Stimulated activated memory B cell treated with anti-CD40 and anti-IgM and Interleukin-4, amounts not matched to agents 10 μg/mL and 1 μg/mL and 100 μg/mL, for 72 hours (primary cell): ENCODE measurements around the gene RARB.

Experiments
- ATAC-seq: fragments of 150-1000 bp; cut with Tn5 transposase; 2 replicates; pipeline ENCODE4 v1.10.0; 2021
- H3K27ac Mint-ChIP-seq: one replicate; pipeline ENCODE4 v1.8.0; 2022; ENCODE audit warnings: mild to moderate bottlenecking, mixed read lengths
- H3K27me3 Mint-ChIP-seq: one replicate; pipeline ENCODE4 v1.8.0; 2022; ENCODE audit warnings: mixed read lengths
- H3K36me3 Mint-ChIP-seq: one replicate; pipeline ENCODE4 v1.8.0; 2022; ENCODE audit warnings: mixed read lengths
- H3K4me1 Mint-ChIP-seq: one replicate; pipeline ENCODE4 v1.8.0; 2022; ENCODE audit warnings: mixed read lengths
- H3K4me3 Mint-ChIP-seq: one replicate; pipeline ENCODE4 v1.8.0; 2022; ENCODE audit warnings: mild to moderate bottlenecking, moderate library complexity, mixed read lengths
- H3K9me3 Mint-ChIP-seq: one replicate; pipeline ENCODE4 v1.8.0; 2022; ENCODE audit warnings: mixed read lengths

The RARB gene

DNA sequence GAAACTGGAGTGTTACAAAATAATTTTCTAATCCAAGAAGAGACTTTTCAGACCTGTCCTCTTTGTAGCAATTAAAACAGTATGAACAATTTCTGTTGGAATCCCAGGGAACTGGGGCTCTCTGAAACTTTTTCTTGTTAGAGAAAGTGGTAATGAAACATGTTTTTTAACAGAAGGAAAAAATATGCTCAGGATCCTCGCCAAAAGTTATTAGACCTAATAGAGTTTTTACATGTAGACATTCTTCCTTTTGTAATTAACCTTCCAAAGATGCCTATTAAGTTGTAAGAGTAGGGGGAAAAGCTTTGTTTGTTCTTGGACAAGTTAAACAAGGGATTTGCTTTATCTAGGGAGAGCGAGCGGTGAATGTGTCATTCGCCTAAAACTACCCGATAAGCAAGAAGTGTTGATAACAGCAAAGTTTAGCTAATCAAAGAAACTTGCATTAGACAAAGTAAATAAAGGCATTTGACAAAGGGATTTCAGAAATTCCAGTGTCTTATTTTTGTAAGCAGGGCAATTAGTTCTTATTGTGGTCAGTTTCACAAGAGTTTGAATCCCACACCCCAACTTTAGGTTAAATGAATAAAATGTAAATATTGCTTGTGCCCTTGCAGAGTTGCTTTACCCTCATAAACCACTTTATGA lies 2.3 kb downstream of the RARB start:
- H3K4me1 Mint-ChIP-seq: peaks cover 10% of the 10 kb centered on the region
- ATAC-seq: no peak
- no peak overlapping the region for H3K4me3 Mint-ChIP-seq
- no peak overlapping the region for H3K27ac Mint-ChIP-seq
- H3K36me3 Mint-ChIP-seq: no peaks in the 10 kb centered on the region
- H3K9me3 Mint-ChIP-seq: no peaks in the 10 kb centered on the region
- peaks cover 31% of the 10 kb centered on the region for H3K27me3 Mint-ChIP-seq

DNA sequence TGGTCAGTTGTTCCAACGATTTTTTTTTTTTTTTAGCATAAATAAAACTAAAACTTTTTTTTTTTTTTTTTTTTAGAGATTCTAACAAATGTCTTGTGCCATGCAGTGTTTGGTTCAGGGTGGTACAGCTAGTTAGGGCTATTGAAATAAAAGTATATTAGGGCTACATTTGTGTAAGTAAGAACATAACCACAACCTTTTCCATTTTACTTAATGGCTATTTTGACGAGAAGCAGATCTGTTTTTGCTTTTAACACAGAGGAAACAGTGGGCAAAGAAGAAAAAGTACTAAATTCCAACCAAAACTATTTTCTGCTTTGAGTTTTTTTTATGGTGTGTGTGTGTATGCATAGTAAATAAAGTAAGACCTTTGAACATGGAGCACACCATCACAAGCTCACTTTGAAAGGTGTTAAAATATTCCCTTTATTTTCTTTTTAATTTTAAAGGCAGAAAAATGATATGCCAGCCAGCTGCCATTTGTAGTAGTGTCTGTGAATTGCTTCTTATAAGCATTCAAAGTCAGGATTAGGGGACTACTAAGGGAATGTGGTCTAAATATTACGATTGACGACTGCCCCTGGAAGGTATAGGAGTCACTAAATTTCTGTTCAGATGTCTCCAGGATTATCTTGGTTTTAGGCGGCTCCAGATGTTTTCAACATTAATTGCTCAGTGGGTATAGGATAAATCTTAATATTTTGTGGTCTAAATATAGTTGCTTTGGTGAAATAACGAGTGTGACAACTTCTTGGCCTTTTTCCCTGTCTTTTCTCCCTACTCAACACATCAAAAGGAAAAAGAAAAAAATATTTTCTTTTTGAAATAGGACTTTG lies 3.1 kb downstream of the RARB start:
- no peak for ATAC-seq
- H3K9me3 Mint-ChIP-seq: no peaks in the 10 kb centered on the region
- H3K4me3 Mint-ChIP-seq: no peak overlapping the region
- H3K36me3 Mint-ChIP-seq: no peaks in the 10 kb centered on the region
- no peak overlapping the region for H3K27ac Mint-ChIP-seq
- H3K27me3 Mint-ChIP-seq: peaks cover 26% of the 10 kb centered on the region
- H3K4me1 Mint-ChIP-seq: peaks cover 10% of the 10 kb centered on the region

DNA sequence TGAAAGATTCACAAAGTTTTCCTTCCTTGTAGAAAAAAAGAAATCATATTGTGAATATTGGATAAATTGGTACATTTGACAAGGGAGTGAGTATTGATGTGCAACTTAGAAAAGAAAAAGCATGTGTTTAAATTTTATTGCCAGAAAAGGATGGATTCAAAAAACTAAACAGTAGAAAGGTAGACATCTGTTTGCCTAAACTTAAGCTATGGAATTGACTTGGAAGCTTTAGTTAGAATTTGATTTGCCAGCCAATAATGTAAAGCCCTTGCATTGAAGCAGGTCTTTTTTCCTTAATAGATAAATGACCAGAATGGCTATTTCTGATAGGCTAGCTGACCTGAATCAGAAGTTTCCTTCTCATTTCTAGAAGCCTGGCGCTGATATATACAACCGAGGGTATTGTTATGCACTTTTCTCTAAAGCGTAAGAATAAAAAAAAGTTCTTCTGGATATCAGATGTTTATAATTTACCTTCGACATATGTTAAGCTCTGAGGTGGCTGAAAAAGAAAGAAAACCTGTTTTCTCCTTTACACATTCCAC lies 4.2 kb downstream of the RARB start:
- peaks cover 15% of the 10 kb centered on the region for H3K27me3 Mint-ChIP-seq
- ATAC-seq: no peak

DNA sequence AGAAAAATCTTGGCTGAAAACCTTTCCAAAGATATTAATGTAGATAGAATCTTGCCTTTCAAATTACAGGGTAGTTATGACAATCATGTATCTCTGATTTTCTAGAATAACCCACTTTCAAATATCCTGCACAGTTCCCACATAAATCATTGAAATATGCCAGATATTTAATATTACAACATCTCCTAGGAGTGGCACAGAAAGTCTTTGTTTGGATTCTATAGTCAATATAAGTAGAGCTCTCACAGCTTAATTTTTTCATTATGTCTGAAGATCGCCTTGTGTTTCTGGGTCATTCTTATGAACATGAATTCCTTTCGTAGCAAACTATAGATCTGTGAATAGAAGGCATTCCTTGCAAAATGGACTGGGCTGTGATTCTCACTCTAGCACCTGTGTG lies 5.0 kb downstream of the RARB start:
- peaks cover 8% of the 10 kb centered on the region for H3K4me1 Mint-ChIP-seq
- no peaks in the 10 kb centered on the region for H3K36me3 Mint-ChIP-seq
- H3K27ac Mint-ChIP-seq: no peak overlapping the region
- ATAC-seq: no peak
- no peak overlapping the region for H3K4me3 Mint-ChIP-seq
- H3K9me3 Mint-ChIP-seq: no peaks in the 10 kb centered on the region
- peaks cover 7% of the 10 kb centered on the region for H3K27me3 Mint-ChIP-seq

More for the DNA sequence above, 4.2 kb downstream of the RARB start:
- H3K4me1 Mint-ChIP-seq: peaks cover 10% of the 10 kb centered on the region
- H3K9me3 Mint-ChIP-seq: no peaks in the 10 kb centered on the region
- H3K36me3 Mint-ChIP-seq: no peaks in the 10 kb centered on the region
- no peak overlapping the region for H3K4me3 Mint-ChIP-seq
- H3K27ac Mint-ChIP-seq: no peak overlapping the region

DNA sequence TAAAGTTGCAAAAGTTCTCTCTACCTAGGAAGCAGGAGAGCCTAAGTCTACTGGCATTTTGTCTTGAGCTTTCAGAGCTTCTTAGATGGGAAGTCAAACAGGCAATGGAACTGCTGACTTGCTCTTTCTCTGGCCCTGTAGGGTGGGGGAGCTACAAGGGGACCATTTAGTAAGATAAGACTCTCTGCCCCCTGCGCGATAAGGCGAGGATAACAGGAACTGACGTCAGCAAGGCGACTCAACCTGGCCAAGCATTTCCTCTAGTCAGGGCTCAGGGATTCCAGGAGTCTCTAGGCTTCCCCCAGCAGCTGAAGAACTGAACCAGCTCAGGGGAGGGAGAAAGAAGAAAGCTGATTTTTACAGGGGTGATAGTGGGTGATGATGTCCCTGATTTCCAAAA lies 5.8 kb downstream of the RARB start:
- H3K36me3 Mint-ChIP-seq: no peaks in the 10 kb centered on the region
- no peak overlapping the region for H3K4me3 Mint-ChIP-seq
- H3K9me3 Mint-ChIP-seq: no peaks in the 10 kb centered on the region
- H3K4me1 Mint-ChIP-seq: peaks cover 5% of the 10 kb centered on the region
- no peak overlapping the region for H3K27ac Mint-ChIP-seq
- H3K27me3 Mint-ChIP-seq: no peaks in the 10 kb centered on the region
- ATAC-seq: peak; percentile 42

DNA sequence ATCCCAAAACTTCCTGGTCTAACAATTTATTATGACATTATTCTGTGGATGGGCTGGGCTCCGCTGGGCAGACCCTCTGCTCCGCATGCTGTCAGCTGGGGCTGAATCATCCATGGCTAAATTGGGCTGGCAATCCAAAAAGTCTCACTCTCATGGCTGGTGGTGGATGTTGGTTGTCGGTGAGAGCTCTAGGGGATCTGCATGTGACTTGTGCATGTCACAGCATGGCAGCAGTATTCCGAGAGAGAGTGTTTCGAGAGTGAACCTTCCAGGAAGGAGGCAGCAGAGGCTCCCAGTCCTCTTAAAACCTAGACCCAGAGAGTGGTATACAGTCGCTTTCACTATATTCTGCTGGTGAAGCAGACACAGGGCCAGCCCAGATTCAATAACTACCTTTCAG lies 9.9 kb downstream of the RARB start:
- no peak for ATAC-seq
- Mint-ChIP-seq H3K27me3 (no peaks in the 10 kb centered on the region), H3K4me3 (no peak overlapping the region), H3K9me3 (no peaks in the 10 kb centered on the region), H3K27ac (no peak overlapping the region), H3K4me1 (peaks cover 5% of the 10 kb centered on the region), H3K36me3 (no peaks in the 10 kb centered on the region)

DNA sequence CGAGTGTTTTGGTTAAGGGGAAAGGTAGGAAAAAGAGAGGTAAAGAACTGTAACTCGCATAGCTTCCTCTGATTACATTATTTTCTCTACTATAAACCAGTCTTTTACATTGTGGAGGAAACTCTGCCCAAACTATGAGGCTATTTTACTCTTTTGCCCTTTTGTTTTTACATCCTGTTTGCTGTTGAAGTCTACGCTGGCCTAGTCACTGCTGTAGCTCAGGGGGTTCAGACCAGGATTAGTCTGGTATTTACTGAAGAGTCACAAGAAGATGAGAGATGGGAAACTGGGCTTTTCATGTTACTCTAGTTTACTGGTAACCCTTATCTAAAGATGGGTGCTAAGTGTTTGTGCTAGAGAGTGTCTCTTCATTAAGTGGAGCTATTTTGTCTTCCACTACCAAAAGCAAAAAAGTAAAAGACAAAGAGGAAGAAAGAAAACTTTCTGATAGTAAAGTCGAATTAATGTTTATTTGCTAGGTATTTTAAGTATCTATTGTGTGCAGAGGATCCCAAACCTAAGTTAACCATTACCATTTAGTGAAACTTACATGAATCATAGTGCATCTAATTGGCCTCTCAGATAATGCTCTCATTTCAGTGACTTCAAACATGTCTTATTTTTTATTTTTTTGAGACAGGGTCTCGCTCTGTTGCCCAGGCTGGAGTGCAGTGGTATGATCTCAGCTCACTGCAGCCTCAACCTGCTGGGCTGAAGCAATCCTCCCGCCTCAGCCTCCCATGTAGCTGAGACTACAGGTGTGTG lies 10.9 kb downstream of the RARB start:
- no peak for ATAC-seq
- Mint-ChIP-seq H3K4me3 (no peak overlapping the region), H3K27ac (no peak overlapping the region), H3K27me3 (no peaks in the 10 kb centered on the region), H3K9me3 (no peaks in the 10 kb centered on the region), H3K4me1 (peaks cover 2% of the 10 kb centered on the region), H3K36me3 (no peaks in the 10 kb centered on the region)

DNA sequence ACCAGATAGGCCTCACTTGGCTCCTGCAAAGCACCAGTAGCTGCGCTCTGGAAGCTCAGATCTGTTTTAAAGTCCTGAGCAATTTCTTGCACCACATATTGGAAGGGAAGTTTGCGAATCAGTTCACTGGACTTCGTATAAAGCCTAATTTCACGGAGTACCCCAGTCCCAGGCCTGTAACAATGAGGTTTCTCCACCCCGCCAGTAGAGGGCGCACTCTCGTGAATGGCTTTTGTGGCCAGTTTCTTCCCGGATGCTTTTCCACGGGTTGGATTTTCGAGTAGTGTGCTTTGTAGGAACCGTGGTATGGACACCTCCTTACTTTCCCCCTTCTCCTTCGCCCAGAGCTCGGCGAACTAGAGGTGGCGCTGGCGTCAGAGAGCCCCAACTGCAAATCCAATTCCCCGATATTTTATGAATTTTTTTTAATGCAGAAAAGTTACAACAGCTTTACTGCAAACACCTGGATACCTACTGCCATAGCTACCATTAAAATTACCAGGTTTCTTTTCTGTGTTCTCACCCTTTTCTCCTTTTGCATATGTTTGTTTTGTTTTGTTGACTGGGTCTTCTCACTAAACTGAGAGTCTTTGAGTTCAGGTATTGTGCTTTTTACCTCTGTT lies 13.3 kb downstream of the RARB start:
- H3K27me3 Mint-ChIP-seq: no peaks in the 10 kb centered on the region
- no peaks in the 10 kb centered on the region for H3K9me3 Mint-ChIP-seq
- ATAC-seq: no peak
- H3K4me1 Mint-ChIP-seq: no peaks in the 10 kb centered on the region
- H3K4me3 Mint-ChIP-seq: no peak overlapping the region
- H3K36me3 Mint-ChIP-seq: no peaks in the 10 kb centered on the region
- no peak overlapping the region for H3K27ac Mint-ChIP-seq

DNA sequence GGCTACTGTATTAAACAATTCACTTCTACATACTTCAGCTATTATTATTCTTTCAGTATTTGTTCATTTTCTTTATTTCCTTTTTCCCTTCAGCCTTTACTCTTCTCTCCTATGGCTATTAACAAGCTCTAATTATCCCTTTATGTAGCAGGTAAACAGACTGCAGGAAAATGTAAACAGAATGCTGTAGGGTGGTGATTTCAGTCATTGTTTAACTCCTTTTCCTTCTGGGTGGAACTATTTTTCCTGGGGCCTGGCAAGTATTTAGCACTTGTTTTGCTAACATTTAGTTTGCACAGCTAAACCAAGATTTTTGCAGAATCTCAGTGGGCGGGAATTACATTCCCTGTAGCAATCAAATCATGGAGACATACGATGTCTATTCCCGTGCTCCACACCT lies 14.4 kb downstream of the RARB start:
- no peak for ATAC-seq
- Mint-ChIP-seq H3K36me3 (no peaks in the 10 kb centered on the region), H3K27ac (no peak overlapping the region), H3K4me1 (no peaks in the 10 kb centered on the region), H3K27me3 (no peaks in the 10 kb centered on the region), H3K9me3 (no peaks in the 10 kb centered on the region), H3K4me3 (no peak overlapping the region)

DNA sequence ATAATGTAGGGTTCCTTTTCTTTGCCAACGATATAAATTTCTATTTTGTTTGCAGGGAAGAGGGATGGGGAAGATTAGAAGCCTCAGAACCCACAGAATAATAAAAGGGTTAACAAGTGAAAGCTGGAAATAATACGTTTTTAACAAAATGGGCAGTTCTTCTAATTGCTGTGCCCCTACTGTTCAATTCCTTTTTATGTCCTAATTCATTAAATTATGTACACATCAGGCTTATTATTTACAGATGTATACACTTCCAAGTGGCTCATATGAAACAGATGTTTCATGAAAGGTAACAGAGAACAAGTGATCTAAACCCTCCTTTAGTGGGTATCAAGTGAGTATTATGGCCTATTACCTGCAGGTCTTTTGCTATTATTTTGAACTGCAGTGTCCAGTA lies 16.2 kb downstream of the RARB start:
- ATAC-seq: no peak
- Mint-ChIP-seq H3K4me1 (no peaks in the 10 kb centered on the region), H3K4me3 (no peak overlapping the region), H3K27me3 (no peaks in the 10 kb centered on the region), H3K36me3 (no peaks in the 10 kb centered on the region), H3K9me3 (no peaks in the 10 kb centered on the region), H3K27ac (no peak overlapping the region)

DNA sequence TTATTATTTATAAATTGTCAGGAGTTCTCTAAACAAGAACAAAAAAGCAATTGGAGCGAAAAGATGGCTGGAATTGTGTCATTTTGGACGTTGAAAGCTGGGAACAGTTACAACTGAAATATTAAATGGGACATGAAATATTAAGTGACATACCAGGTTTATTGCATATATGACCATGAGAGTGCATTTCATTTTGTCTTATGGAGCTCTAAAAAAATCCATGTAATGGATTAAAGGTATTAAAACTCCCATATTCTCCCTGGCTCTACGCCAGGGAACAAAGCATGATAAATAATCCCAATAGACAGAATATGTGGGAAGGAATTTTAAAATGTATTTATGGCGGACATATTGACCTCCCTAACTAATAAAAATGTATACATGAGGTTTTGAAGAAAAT lies 17.7 kb downstream of the RARB start:
- ATAC-seq: no peak
- no peaks in the 10 kb centered on the region for H3K27me3 Mint-ChIP-seq
- no peak overlapping the region for H3K4me3 Mint-ChIP-seq
- no peaks in the 10 kb centered on the region for H3K36me3 Mint-ChIP-seq
- no peaks in the 10 kb centered on the region for H3K9me3 Mint-ChIP-seq
- H3K27ac Mint-ChIP-seq: no peak overlapping the region
- no peaks in the 10 kb centered on the region for H3K4me1 Mint-ChIP-seq

DNA sequence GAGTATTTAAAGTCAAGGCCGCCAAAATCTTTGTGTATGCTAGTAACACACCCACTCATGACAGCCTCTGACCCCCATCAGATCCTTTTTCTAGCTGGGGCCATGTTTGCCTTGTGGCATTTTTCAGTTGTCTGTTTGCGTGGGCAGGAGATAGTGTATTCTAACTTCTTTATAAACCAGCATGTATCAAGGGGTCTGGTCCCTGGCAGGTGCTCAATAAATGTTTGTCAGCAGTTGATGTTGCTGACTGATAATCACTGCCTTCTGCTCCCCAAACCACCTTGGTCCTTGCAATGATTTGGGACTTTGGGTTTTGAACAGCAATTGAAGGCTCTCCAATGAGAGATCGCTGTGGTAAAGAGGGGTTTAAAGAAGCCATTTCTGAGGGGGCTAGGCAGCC lies 19.2 kb downstream of the RARB start:
- no peaks in the 10 kb centered on the region for H3K36me3 Mint-ChIP-seq
- no peaks in the 10 kb centered on the region for H3K4me1 Mint-ChIP-seq
- no peak overlapping the region for H3K4me3 Mint-ChIP-seq
- H3K27ac Mint-ChIP-seq: no peak overlapping the region
- no peaks in the 10 kb centered on the region for H3K27me3 Mint-ChIP-seq
- H3K9me3 Mint-ChIP-seq: no peaks in the 10 kb centered on the region
- ATAC-seq: no peak

DNA sequence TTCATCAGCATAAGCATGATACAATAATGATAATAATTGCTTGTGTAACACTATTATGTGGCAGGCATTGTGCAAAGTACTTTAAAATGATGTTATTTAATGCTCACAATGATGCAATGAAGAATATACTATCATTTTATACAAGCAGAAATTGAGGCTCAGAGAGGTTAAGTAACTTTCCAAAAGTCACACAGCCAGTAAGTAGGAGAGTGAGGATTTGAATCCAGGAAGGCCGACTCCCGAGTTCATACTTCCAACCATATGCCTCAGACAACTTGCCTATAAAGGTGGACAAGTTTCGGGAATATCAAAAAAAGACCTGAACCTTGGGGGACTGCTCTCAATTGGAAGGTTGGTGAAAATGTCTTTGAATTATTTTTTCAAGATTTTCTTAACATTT lies 19.9 kb downstream of the RARB start:
- H3K4me1 Mint-ChIP-seq: no peaks in the 10 kb centered on the region

DNA sequence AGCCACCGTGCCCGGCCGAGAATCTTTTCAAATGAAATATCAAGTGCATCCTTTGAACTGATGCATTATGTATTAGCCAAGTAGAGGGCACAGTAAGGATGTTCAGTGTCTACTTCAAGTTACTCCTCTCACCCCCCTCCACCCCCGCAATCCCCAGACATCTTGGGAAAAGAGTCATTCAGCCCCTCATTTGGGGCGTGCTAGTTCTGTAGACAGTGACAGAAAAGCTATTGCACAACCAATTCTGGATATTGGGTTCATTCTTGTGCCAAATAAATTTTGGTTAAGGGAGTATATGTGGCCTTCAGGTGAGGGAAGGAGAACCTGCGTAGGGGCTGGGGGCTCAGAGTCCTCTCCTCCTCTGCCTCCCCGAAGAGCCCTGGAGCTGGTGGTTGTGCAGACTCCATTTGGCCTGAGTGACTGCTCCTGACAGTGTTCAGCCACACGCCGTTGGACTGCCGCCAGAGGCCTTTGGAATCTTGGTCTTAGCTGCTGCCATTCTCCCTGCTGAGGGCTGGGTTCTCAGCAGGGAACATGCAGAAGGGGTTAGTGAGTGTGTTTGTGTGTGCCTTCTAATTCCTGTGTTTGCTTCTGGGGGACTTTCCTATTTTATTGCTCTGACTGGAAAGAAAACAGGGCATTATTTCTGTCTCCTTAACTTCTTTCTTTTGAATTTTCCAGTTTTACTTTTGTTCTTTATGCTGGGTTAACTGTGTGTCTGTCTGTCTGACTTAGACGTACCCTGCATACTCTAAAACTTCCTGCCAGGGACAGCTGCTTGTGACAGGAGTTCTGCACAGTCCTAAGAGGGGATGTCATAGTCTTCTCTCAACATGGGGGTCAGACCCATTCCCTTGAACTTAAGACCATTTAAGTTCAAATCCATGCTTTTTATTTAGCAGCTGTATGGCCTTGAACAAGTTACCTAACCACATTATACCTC lies 21.0 kb downstream of the RARB start:
- H3K27me3 Mint-ChIP-seq: no peaks in the 10 kb centered on the region

More for the DNA sequence above, 19.9 kb downstream of the RARB start:
- H3K9me3 Mint-ChIP-seq: no peaks in the 10 kb centered on the region
- ATAC-seq: no peak
- no peak overlapping the region for H3K4me3 Mint-ChIP-seq
- H3K27ac Mint-ChIP-seq: no peak overlapping the region
- no peaks in the 10 kb centered on the region for H3K36me3 Mint-ChIP-seq
- no peaks in the 10 kb centered on the region for H3K27me3 Mint-ChIP-seq

More for the DNA sequence above, 21.0 kb downstream of the RARB start:
- ATAC-seq: peak; percentile 52
- H3K36me3 Mint-ChIP-seq: no peaks in the 10 kb centered on the region
- H3K27ac Mint-ChIP-seq: no peak overlapping the region
- H3K4me3 Mint-ChIP-seq: no peak overlapping the region
- no peaks in the 10 kb centered on the region for H3K9me3 Mint-ChIP-seq
- no peaks in the 10 kb centered on the region for H3K4me1 Mint-ChIP-seq
